ENCODE measurements around the gene ZNHIT6.
"Not testable (repeated sequence)": the region's sequence is repeated elsewhere in the genome, so short reads cannot be mapped to it uniquely, and the experiment has no call there.

The ZNHIT6 gene, protein sequence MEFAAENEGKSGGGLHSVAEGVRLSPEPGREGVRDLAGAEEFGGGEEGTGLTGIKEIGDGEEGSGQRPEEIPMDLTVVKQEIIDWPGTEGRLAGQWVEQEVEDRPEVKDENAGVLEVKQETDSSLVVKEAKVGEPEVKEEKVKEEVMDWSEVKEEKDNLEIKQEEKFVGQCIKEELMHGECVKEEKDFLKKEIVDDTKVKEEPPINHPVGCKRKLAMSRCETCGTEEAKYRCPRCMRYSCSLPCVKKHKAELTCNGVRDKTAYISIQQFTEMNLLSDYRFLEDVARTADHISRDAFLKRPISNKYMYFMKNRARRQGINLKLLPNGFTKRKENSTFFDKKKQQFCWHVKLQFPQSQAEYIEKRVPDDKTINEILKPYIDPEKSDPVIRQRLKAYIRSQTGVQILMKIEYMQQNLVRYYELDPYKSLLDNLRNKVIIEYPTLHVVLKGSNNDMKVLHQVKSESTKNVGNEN

DNA sequence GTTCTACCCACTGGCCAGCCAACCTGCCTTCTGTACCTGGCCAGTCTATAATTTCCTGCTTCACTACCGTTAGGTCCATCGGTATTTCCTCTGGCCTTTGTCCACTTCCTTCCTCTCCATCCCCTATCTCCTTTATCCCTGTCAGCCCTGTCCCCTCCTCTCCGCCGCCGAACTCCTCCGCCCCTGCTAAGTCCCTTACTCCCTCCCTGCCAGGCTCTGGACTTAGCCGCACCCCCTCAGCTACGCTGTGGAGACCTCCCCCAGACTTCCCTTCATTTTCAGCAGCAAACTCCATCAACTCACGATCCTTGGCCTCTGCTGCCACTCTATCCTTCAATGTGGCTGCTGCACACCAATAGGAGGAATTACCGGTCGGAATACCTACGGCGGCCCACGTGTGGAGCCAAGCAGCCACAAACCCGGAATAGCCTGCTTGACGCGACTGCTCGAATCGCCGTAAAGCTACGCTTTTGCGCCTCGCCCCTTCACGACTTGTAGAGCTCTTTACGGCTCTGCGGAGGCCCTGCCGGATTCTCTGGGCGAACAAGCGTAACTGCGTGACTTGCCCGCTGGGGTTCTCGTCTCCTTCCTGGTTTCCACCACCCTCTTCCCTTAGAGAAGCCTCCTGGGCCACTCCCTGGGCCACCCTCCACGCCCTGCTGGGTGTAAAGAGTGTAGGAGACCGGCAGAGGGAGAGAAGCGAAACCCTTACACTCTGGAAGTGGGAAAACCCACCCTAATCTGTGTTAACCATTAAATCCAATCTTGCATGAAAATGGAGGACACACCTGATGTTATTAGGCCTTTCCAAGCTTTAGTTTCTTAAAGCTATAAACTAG is at the start of gene ZNHIT6:
ZNHIT6 (minus strand) TSS at position 444 of the 839 bp plus-strand sequence; CDS start at position 295, 149 bp downstream.
- DNase-seq (ENCODE audit: low read depth), result peak; percentile 96

DNA sequence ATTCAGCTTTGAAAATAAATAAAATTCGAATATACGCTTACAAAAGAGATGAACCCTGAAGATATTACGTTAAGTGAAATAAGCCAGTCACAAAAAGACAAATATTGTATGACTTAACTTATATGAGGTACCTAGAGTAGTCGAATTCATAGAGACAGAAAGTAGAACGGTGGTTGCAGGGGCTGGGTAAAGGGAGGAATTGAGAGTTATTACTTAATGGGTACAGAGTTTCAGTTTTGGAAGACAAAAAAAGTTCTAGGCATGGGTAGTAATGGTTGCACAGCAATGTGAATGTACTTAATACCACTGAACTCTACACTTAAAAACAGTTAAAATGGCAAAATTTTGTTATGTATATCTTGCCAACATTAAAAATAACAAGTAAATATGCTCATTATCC is 48.6 kb upstream of the ZNHIT6 start:
- no peak for DNase-seq (ENCODE audit: low read depth)

DNA sequence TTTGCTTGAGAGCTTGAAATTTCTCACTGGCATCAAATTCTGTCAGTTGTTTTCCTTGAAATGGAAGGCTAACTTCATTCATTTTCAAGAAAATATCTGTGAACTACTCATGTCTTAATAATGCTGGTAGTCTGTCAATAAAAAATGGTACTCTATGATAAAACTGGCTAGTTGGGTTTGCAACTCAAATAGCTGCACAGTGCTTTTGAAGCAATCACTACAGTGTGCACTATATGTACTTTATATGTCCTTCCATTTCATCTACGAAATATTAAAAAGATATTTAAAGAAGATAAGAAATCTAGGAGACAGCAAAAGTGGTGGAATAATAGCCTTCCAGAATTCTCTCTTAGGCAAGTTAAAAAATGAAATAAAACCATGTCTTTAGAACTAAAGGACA is 39.9 kb upstream of the ZNHIT6 start:
- DNase-seq (ENCODE audit: low read depth), result no peak

DNA sequence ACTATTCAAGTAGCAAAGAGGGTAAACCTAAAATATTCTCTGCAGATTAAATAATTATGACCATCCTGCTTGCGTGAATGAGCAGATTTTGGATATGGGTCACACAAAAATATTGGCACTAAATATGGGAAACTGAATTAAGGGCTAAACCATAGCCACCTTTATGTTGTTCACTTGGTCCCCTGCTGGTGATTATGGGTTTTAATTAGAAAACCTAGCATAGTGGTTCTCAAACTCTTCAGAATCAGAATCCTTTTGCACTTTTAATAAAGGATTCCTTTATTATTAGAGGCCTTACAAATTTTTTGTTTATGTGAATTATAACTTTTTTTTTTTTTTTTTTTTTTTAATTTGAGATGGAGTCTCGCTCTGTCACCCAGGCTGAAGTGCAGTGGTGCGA is 38.5 kb upstream of the ZNHIT6 start:
- DNase-seq (ENCODE audit: low read depth), result no peak

DNA sequence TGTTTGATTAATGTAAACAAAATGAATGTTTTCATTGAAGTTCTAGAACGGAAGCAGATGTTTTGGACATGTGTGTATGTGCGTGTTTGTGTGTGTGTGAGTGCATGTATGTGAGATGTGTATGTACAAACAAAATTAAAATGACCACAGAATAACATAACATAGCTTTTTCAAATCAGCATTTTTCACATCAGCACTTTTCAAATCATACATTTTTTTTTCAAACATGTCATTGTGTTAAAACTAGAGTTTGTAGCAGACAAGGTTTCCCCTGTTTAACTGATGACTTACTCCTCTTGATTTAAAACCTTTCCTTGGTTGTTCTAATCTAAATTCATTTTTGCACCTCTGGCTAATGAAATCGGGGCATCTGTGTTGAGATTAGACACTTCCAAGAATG is 35.6 kb upstream of the ZNHIT6 start:
- DNase-seq (ENCODE audit: low read depth), result no peak

DNA sequence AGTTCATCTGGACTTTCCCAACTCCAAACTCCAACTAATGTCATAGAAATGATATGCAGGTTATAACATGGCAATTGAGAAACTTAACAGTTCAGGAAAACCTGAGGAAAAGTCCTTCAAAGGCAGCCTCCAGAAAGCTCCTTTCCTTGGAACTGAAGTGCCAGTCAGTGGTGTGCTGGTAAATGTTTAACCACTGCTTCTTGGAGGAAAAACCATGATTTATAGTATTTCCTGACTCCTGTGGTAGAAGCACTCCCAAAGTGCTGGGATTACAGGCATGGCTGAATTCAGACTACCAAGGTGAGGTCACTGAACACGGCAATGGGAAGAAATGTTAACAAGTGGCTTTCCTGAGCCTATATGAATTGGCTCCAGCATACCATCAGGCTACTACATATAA is 26.7 kb upstream of the ZNHIT6 start:
- DNase-seq (ENCODE audit: low read depth), result no peak

DNA sequence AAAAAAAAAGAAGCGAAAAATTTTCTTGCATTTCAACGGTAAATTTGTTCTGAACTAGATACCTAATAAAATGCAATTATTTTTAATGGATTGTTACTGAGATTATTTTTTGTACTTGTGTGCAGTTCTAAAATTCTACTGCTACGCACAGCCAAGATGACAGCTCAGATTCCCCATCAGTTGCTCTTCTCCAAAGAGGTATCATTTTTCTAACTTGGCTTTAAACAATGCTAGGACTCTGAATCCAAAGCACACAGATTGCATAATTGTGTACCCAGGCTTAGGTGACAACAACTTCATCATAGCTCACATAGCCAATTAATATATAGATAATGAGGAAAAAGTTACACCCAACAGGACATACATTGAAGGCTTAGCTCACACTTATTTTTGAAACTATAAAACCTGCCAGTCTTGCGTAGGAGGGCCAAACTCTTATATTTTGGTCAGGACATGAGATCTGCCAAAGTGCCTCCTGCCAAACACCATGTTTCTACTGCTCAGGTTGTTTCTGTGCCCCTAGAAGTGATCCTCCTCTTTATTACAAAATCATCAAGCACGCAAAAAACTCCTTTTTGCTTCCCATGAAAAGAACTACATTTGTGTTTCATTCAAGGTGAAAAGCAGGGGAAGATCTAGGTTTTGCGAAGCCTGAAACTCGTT is 10.6 kb upstream of the ZNHIT6 start:
- DNase-seq (ENCODE audit: low read depth), result no peak

DNA sequence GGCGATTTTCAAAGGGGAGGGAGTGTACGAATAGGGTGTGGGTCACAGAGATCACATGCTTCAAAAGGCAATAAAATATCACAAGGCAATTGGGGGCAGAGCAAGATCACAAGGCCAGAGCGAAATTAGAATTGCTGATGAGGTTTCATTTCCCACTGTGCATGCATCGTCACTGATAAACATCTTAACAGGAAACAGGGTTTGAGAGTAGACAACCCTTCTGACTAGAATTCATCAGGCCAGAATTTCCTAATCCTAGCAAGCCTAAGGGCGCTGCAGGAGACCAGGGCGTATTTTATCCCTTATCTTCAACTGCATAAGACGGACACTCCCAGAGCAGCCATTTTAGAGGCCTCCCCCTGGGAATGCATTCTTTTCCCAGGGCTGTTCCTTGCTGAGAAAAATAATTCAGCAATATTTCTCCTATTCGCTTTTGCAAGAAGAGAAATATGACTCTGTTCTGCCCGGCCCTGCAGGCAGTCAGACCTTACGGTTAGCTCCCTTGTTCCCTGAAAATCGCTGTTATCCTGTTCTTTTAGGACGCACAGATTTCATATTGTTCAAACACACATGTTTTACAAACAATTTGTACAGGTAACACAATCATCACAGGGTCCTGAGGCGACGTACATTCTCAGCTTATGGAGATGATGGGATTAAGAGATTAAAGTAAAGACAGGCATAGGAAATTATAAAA is 6.3 kb upstream of the ZNHIT6 start:
- DNase-seq (ENCODE audit: low read depth), result not testable (repeated sequence)

DNA sequence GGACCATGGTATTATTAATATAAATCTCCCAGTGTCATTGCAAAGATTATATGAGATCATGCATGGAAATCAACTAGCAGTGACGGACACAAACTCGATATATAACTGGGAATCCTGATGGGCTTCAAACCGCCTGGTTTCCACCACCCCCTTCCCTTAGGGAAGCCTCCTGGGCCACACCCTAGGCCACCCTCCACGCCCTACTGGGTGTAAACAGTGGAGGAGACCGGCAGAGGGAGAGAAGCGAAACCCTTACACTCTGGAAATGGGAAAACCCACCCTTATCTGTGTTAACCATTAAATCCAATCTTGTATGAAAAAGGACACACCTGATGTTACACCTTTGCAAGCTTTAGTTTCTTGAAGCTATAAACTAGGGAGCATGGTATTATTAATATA is 595 bp upstream of the ZNHIT6 start:
- DNase-seq (ENCODE audit: low read depth), result no peak

DNA sequence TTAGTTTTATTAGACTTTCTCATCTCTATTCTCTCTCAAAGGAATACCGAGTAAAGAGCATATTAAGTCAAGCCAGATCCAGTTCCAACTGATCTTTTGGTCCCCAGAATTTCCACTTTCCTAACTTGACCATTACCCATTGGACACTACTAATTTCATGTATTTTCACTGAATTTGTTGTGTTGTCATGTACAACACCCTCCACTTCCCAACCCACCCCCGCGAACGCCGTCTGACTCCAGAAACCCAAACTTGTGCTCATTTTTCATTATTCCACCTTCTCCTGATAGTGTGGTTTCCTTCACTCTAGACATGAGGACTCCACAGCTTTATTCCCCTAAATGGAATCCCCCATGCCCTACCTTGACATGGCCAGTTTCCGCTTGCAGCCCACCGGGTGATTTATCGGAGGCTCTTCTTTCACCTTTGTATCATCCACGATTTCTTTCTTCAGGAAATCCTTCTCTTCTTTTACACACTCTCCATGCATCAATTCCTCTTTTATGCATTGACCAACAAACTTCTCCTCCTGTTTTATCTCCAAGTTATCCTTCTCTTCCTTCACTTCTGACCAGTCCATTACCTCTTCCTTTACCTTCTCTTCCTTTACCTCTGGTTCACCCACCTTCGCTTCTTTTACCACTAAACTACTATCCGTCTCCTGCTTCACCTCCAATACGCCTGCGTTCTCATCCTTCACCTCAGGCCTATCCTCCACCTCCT is 805 bp downstream of the ZNHIT6 start:
- no peak for DNase-seq (ENCODE audit: low read depth)

DNA sequence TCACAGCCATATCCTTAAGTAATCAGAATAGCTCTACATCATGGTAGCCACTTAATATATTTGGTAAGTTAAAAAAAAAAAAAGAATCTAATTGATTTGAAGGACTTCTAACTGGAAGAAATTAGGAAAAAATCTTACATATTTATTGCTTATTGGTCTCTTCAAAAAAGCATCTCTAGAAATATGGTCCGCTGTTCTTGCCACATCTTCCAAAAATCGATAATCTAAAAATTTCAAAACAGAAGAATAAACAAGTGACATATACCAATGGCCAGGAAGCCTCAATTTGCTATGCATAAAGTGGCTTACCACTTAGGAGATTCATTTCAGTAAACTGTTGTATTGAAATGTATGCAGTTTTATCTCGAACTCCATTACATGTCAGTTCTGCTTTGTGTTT is 2.3 kb downstream of the ZNHIT6 start:
- no peak for DNase-seq (ENCODE audit: low read depth)

DNA sequence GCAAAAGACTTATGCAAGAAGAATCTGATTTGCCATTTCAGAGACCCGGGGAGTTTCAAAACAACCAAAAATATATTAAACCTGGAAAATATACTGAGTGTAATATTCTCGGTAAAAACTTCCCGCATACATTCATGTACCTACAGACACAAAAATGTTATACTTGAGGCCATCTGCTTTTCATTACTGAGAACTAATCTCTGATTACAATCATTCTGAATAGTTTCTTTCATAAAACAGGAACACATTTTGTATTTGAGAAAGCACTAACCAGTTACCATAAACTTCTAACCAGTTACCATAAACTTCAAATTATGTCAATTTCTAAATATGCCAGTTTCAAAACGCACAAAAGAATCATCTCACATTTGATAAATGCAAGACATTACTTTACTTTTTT is 7.8 kb downstream of the ZNHIT6 start:
- no peak for DNase-seq (ENCODE audit: low read depth)

DNA sequence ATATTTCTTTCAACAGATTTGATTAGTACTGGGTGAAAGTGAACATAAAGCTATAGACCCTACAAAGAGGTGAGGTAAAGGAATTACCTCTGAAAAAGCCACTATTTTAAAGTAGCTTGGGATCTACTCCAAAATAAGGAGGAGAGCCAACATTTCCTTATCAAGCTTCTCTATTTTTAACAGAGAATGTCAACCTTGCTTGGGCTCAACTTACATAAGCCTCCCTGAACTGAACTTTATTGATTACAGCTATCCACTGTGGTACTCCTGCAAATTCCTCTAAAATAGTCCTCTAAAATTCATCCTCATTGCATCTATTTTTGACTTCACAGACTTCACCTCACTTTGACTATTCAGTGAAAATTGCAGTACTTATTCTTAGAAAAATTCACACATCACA is 10.3 kb downstream of the ZNHIT6 start:
- no peak for DNase-seq (ENCODE audit: low read depth)

DNA sequence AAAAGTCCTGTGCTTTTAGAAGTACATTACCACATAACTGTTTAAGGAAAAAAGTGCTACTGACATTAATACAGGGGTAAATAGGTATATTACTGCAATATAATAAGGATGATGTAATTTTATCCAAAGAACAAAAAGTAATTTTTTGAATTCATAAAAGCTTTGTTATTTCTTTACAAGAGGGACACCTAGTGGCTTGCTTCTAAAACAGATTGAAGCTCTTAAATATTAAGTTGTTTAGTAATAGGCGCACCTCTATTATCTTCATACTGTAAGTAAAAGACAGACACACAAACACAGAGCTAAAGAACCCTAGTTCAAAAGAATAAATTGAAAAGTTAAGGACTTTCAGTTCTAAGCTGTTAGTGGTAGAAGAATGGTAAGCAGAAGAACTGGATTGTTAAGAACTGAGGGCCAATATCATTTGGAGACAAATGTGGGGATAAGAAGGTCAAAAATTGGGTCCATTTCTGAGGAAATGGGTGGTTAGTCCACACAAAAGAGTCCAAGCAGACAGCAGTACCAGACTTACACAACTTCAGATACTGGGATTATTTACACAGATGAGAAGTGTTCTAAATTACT is 15.4 kb downstream of the ZNHIT6 start:
- peak; percentile 42 for DNase-seq (ENCODE audit: low read depth)

DNA sequence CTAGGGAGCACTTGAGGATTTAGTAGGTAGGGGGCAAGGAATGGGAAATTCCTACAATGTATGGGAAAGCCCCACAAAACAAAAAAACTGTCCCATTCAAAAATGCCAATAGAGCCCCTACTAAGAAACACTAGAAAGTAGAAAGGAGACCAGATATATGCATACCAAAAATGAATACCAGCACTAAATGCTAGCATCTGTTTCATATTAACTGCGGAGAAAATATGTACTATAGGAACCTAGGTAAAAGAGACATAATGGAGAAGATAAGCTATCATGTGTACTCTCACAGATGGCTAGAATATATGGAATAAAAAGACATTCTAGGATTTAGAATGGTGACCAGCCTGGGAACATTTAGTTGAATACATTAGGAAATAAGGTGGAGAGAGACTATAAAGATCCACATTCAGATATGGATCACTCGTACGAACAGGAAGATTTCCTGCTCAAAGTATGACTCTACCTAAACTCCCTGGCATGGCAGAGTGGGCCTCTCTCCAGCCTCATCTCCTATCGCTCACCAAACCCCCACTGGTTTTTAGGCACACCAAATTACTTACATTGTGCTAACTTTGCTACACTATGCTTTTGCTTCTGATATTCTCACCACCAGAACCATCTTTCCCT is 18.3 kb downstream of the ZNHIT6 start:
- DNase-seq (ENCODE audit: low read depth), result no peak

DNA sequence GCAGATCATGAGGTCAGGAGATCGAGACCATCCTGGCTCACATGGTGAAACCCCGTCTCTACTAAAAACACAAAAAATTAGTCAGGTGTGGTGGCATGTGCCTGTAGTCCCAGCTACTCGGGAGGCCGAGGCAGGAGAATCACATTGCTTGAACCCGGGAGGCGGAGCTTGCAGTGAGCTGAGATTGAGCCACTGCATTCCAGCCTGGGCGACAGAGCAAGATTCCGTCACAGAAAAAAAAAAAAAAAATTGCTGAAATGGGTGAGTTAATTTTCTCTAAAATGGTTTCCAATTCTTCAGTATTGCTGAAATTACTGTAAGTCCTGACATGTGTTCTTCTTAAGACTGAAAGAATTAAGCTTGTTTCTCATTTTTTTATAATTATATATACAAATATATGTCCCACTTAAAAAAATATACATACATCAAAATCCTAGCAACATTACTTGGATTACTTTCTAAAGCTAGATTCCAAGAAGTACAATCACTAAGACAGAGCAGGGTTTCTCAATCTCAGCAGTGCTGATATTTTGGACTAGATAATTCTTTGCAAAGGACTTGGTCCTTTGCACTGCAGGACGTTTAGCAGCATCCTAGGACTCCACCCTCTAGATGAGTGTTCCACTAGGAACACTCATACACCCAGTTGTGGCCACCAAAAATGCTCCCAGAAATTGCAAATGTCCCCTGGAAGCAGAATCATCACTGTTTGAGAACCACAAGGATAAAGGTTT is 24.8 kb downstream of the ZNHIT6 start:
- DNase-seq (ENCODE audit: low read depth), result no peak

DNA sequence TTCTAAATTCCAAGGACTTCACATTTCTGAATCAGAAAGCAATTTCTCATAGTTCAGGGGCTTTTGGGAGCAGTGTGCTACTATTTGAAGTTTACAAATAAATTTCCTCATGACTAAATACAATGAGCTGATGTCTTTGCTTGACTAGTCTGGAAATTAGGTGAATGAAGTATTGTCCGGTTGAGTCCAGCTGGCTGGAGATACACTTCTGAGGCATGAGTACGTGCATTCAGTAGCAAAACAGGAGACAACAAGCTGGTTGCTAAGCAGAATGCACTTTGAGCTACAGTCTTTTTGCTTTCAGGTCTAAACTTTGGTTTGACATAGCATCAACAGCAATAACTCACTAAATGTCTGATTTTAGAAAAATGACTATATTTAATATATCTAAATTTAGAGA is 27.1 kb downstream of the ZNHIT6 start:
- no peak for DNase-seq (ENCODE audit: low read depth)

DNA sequence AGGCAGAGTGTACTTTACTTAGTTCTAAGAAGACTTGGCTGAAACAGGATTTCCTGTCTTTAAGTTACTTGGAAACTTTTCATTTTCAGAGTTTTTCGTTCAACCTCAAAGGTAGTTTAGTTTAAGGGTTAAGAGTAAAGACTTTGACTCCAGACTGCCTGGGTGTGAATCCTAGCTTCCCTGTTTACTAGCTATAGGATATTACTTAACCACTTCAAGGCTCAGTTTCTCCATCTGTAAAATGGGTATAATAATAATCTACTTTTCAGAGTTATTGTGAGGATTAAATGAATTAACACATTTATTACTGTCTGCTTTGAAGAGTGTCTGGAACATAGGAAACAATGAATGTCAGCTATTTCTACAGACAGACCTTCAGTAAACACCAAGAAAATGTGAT is 30.0 kb downstream of the ZNHIT6 start:
- DNase-seq (ENCODE audit: low read depth), result no peak

DNA sequence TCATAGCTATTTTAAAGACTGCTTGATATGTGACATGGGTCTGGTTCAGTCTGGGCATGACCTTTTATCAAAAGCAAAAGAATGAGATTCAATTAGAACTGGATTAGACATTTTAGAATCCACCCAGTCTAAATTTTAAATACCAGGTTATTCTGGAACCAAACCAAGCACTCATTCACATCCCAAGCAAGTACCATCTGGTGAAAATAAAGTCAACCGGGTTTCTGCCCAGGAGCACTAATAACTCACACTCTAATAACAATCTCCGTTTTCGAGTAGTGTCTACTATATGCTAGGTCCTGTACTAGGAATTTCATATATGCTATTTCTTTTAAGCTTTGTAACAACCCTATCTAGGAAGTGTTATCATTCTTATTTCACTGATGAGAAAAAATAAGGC is 30.6 kb downstream of the ZNHIT6 start:
- no peak for DNase-seq (ENCODE audit: low read depth)
